SK-N-SH treated with all-trans-retinoic acid at 6 μM for 48 hours (cell line): Measurements from ENCODE around the gene HMGB2.

Experiments
- ARNTL ChIP-seq: fragments of 450-650 bp; formaldehyde crosslinking; IDR thresholded peaks from 2 replicates; pipeline ENCODE4 v1.5.0; 2020; ENCODE audit warnings: low read depth, mild to moderate bottlenecking, moderate library complexity, borderline replicate concordance
- BACH2 ChIP-seq: fragments of 250-450 bp; sonication (Bioruptor Pico); IDR thresholded peaks from 2 replicates; pipeline ENCODE4 v1.9.0; 2021; ENCODE audit warnings: mild to moderate bottlenecking, borderline replicate concordance
- CREB5 ChIP-seq: fragments of 250-450 bp; sonication (Bioruptor Pico); IDR thresholded peaks from 2 replicates; pipeline ENCODE4 v1.5.1; 2020; ENCODE audit warnings: low read depth, mild to moderate bottlenecking, moderate library complexity
- GLIS3 ChIP-seq: fragments of 250-450 bp; sonication (Bioruptor Pico); IDR thresholded peaks from 2 replicates; pipeline ENCODE4 v1.5.0; 2020; ENCODE audit warnings: mild to moderate bottlenecking, moderate library complexity
- PPARA ChIP-seq: fragments of 250-450 bp; sonication (Bioruptor Pico); IDR thresholded peaks from 2 replicates; pipeline ENCODE4 v1.5.0; 2020; ENCODE audit warnings: mild to moderate bottlenecking, borderline replicate concordance
- SNAI2 ChIP-seq: fragments of 250-450 bp; sonication (Bioruptor Pico); IDR thresholded peaks from 2 replicates; pipeline ENCODE4 v1.5.0; 2020; ENCODE audit warnings: mild to moderate bottlenecking, moderate library complexity
- ZC3H10 ChIP-seq: fragments of 250-450 bp; sonication (Bioruptor Pico); IDR thresholded peaks from 2 replicates; pipeline ENCODE4 v1.5.1; 2021; ENCODE audit warnings: mild to moderate bottlenecking, moderate library complexity
- ZFP3 ChIP-seq: fragments of 250-450 bp; sonication (Bioruptor Pico); IDR thresholded peaks from 2 replicates; pipeline ENCODE4 v1.5.0; 2020; ENCODE audit warnings: mild to moderate bottlenecking, moderate library complexity
- ZFP30 ChIP-seq: fragments of 450-650 bp; formaldehyde crosslinking; IDR thresholded peaks from 2 replicates; pipeline ENCODE4 v1.5.0; 2022; ENCODE audit warnings: mild to moderate bottlenecking, moderate library complexity
- ZNF8 ChIP-seq: fragments of 450-650 bp; formaldehyde crosslinking; IDR thresholded peaks from 2 replicates; pipeline ENCODE4 v1.5.0; 2020; ENCODE audit warnings: mild to moderate bottlenecking, moderate library complexity
- TF ChIP-seq, protein P1 (sequence below): fragments of 250-450 bp; sonication (Bioruptor Pico); IDR thresholded peaks from 2 replicates; pipeline ENCODE4 v1.8.0; 2020; ENCODE audit warnings: mild to moderate bottlenecking, moderate library complexity, borderline replicate concordance

DNA sequence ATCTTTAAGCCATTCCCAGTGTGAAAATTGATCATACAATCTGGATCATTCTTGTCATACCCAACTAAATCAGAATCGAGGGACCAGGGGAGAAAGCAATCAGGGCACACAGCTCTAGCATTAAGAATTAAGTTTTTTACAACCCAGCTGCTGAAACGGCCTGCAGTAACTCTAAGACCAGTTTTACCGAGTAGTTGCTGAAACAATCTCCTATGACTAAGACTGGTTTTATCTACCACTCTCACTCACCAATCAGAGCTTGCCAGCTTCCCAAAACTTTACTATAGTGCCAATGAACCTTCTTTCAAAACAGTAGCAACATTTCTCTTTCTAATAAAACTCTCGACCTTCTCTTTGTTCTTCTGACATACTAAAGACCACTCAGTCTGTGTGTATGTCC is 33.8 kb upstream of the HMGB2 start:
- no peak for TF ChIP-seq ZFP30 (CRISPR knock-in tag)
- no peak for TF ChIP-seq ZC3H10 (CRISPR knock-in tag)
- TF ChIP-seq, protein P1, sequence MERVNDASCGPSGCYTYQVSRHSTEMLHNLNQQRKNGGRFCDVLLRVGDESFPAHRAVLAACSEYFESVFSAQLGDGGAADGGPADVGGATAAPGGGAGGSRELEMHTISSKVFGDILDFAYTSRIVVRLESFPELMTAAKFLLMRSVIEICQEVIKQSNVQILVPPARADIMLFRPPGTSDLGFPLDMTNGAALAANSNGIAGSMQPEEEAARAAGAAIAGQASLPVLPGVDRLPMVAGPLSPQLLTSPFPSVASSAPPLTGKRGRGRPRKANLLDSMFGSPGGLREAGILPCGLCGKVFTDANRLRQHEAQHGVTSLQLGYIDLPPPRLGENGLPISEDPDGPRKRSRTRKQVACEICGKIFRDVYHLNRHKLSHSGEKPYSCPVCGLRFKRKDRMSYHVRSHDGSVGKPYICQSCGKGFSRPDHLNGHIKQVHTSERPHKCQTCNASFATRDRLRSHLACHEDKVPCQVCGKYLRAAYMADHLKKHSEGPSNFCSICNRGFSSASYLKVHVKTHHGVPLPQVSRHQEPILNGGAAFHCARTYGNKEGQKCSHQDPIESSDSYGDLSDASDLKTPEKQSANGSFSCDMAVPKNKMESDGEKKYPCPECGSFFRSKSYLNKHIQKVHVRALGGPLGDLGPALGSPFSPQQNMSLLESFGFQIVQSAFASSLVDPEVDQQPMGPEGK (CRISPR knock-in tag), result no peak
- TF ChIP-seq BACH2 (CRISPR knock-in tag), result no peak
- no peak for TF ChIP-seq PPARA (CRISPR knock-in tag)
- no peak for TF ChIP-seq GLIS3
- TF ChIP-seq ZNF8 (CRISPR knock-in tag), result no peak
- no peak for TF ChIP-seq CREB5
- no peak for TF ChIP-seq ZFP3 (CRISPR knock-in tag)
- no peak for TF ChIP-seq ARNTL (CRISPR knock-in tag)
- no peak for TF ChIP-seq SNAI2 (CRISPR knock-in tag)
